KOPT-K1 (cell line): ENCODE results near the gene CDK15.

Experiments used
- H3K27ac ChIP-seq: fragments of 200-600 bp; sonication (generic); 2 replicates; pipeline ENCODE4 v1.5.1; 2016; ENCODE audit warnings: antibody characterized with exemption, mild to moderate bottlenecking, low read depth, low read length; ENCODE audit not compliant: poor library complexity, severe bottlenecking
- H3K36me3 ChIP-seq: fragments of 200-600 bp; sonication (generic); 2 replicates; pipeline ENCODE4 v1.5.1; 2017; ENCODE audit warnings: antibody characterized with exemption, mild to moderate bottlenecking, low read length, moderate library complexity; ENCODE audit not compliant: insufficient read depth
- H3K9me3 ChIP-seq: fragments of 200-600 bp; sonication (generic); 2 replicates; pipeline ENCODE4 v1.5.1; 2017; ENCODE audit warnings: antibody characterized with exemption, low read length, mild to moderate bottlenecking; ENCODE audit not compliant: insufficient read depth, poor library complexity, severe bottlenecking

The CDK15 gene

DNA sequence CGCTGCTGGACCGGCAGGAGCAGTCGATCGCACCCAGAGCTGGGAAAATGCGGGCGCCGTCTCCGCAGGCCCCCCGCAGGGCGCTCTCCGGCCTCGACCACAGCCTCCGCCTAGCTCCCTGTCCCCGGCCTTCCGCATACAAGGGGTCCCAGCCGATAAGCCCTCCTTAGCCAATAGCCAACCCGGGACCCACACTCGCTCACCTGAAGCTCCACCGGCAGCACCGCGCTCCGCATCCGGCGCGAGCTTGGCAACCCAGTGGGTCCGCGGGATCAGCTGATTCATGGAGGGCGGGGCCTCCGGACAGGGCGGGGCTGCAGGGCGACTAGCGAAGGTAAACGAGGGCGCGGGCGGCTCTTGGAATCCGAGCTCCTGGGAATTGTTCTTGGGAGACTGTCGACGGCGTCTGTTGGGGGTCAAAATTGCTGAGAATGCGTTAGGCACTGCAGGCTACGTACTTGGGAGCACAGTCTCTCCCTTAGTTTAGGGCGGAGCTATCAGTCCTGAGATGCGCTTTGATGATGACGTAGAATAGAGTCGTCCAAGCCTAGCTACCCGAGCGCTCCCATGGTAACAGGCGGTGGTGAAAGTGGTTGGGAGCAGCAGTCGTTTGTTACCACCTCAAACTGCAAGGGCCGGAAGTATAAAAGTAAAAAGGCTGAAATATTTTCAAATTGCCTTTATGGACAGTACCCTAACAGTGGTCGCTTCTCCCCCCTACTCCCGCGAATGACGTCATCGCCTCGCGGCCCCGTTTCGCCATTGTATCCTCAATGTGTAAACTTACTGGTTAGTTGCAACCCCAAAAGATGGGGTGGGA, 25.5 kb upstream of the CDK15 start, which contains the start of gene ALS2:
TSS of gene ALS2 (minus strand) at position 260 of the 820 bp plus-strand sequence. CDS start 12,048 bp downstream, outside the sequence.
- H3K9me3 ChIP-seq: no peaks in the 10 kb centered on the region
- peak within 1 kb of the TSS; percentile 77 for H3K27ac ChIP-seq
- no peaks in the 10 kb centered on the region for H3K36me3 ChIP-seq

DNA sequence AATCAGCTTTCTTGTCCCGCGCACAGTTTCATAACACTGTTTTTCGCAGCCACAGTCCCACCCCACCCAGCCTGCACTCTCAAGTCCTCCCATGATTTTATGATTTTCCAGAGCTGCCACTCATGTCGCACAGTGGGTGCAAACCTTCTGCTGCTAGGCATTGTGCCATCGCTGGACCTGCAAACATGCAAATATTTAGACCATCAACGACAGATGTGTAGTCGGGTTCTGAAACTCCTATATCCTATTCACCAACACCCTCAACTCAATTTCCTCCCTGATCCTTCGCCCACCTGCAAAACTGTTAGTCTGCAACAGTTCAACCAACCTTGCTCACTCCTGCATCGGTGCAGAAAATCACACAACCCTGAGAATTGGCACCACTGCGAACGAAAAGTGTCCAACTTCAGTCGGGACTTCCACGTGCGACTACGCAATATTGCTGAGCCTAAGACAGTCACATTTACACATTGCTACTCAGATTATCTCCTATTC, 24.7 kb upstream of the CDK15 start:
- H3K27ac ChIP-seq: peak overlapping the region; percentile 77
- no peaks in the 10 kb centered on the region for H3K9me3 ChIP-seq

DNA sequence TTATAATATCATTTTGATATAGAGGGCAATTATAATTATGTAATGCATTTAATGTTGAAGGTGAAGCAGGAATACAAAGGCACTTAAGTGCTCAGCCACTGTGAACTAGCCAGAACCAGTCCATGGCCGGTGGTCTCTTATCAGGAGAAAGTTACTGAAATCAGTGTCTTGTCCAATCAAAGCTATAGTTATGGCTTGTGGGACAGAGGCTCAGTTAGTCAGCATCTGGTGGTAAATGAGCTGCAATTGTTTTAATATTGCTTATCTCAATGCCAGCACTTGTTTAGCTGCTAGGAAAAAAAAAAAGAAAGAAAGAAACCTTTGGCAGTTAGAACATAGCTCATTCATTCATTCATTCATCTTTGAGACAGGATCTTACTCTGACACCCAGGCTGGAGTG, 21.8 kb upstream of the CDK15 start:
- H3K36me3 ChIP-seq: no peaks in the 10 kb centered on the region
- no peak overlapping the region for H3K27ac ChIP-seq
- H3K9me3 ChIP-seq: no peaks in the 10 kb centered on the region

More for the DNA sequence above, 24.7 kb upstream of the CDK15 start:
- H3K36me3 ChIP-seq: no peaks in the 10 kb centered on the region

DNA sequence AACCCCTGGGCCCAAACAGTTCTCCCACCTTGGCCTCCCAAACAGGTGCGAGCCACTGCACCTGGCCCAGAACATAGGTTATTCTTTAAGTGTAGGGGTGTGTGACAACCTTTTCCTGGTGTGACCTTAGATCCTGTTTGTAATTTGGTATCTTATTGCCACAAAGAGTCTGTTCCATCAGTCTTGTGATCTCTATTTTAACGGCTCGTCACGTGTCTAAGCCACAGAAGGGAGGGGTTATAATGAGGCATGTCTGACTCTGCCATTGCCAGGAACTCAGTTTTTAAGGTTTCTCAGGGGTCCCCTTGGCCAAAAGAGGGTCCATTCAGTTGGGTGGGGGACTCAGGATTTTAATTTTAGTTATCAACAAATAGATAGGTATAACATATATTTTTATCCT, 21.2 kb upstream of the CDK15 start:
- Histone ChIP-seq H3K27ac (no peak overlapping the region), H3K9me3 (no peaks in the 10 kb centered on the region), H3K36me3 (no peaks in the 10 kb centered on the region)

DNA sequence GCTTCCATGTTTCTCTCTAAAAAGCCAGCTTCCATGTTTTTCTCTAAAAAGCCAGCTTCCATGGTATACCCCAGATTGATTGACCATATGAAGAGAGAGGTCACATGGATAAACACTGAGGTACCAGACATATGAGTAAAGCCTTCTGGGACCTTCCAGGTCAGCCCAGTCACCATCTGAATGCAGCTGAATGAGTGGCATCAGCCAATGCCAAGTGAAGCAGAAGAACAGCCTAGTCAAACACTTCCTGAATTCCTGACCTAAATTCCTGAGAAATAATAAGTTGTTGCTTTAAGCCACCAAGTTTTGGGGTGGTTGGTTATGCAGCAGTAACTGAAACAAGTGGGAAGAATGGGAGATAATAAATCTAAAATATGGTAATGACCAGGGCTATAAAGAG, 19.9 kb upstream of the CDK15 start:
- no peaks in the 10 kb centered on the region for H3K9me3 ChIP-seq
- H3K27ac ChIP-seq: no peak overlapping the region
- H3K36me3 ChIP-seq: no peaks in the 10 kb centered on the region

DNA sequence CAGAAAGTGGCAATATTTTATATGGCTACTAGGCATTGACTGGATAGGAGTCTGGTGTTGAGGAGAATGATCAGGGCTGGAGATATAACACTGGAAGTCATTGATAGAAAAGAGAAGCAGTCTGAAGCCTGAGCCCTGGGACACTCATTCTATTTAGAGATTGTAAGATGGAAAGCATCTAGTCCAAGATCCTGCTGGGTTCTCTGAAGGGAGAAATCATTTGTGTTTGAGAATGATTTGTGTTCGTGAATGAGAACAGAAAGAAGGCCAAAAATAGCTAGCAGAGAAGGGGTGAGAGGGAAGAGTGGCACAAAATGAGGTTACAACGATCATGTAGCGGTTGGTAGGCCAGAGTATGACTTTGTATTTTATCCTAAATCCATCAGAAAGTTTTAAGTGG, 18.0 kb upstream of the CDK15 start:
- Histone ChIP-seq H3K9me3 (no peaks in the 10 kb centered on the region), H3K36me3 (no peaks in the 10 kb centered on the region), H3K27ac (no peak overlapping the region)

DNA sequence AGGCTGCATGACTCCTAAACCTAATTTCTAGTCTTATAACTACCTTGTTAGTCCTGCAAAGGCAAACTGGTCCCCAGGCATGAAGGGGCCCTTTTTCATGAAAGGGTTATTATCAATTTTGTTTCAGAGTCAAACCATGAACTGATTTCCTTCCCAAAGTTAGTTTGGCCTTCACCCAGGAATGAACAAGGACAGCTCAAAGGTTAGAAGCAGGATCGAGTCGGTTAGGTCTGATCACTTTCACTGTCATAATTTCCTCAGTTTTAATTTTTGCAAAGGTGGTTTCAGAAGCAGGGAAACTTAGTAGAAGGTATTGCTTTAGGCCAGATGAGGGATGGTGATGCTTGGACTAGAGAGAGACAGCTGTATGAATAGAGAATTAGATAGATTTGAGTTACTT, 16.9 kb upstream of the CDK15 start:
- no peak overlapping the region for H3K27ac ChIP-seq
- H3K36me3 ChIP-seq: no peaks in the 10 kb centered on the region
- H3K9me3 ChIP-seq: no peaks in the 10 kb centered on the region

DNA sequence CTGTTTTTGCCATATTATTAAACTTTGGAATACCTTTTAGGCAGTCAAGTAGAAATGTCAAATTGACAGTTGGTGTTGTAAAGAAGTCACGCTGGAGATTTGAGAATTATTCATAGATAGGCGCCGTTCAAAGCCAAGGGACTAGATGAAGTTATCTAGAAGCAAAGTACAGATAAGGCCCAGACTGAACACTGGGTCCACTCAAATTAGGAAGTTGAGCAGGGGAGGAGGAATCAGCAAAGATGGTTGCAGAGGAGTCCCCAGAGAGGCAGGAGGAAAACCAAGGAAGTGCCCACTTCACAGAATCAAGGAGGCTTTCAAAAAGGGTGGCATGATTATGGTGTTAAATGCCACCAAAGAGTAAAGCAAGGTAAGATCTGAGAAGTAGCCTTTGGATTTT, 16.0 kb upstream of the CDK15 start:
- Histone ChIP-seq H3K27ac (no peak overlapping the region), H3K9me3 (no peaks in the 10 kb centered on the region), H3K36me3 (no peaks in the 10 kb centered on the region)

DNA sequence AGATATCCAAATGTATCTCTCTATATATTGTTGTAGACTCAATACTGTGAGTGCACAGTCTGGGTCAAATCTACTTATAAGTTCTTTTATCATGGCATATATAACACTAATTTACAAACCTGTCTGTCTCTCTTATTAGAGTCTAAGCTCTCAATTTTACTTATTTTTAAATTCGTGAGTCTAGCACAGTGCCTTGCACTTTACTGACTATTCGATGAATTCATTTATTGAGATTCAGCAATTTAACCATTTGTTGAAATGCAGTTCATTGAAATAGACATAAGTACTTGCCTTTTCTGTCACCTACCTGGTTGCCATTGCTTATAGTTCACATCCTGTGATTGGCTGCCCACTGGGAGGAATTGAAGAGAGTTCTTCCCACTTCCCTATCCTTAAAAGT, 15.3 kb upstream of the CDK15 start:
- no peaks in the 10 kb centered on the region for H3K9me3 ChIP-seq
- no peak overlapping the region for H3K27ac ChIP-seq
- H3K36me3 ChIP-seq: no peaks in the 10 kb centered on the region

DNA sequence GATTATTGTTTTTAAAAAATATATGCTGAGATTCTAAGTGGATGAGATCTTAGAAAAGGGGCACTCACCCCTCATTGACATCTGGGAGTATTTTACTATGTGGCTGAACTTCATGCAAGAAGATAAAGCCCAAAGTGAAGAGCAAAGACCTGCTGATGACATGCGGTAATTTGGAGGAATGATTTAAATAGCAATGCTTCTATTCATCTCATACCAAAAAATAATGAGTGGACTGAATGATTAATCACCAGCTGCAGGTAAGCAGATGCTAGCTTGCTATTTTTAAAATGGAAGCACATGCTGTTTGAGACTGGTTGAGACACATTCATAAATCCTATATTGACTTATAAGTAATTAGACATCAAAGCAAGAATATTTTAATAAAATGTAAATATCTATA, 12.7 kb upstream of the CDK15 start:
- no peaks in the 10 kb centered on the region for H3K36me3 ChIP-seq
- H3K9me3 ChIP-seq: no peaks in the 10 kb centered on the region
- no peak overlapping the region for H3K27ac ChIP-seq

DNA sequence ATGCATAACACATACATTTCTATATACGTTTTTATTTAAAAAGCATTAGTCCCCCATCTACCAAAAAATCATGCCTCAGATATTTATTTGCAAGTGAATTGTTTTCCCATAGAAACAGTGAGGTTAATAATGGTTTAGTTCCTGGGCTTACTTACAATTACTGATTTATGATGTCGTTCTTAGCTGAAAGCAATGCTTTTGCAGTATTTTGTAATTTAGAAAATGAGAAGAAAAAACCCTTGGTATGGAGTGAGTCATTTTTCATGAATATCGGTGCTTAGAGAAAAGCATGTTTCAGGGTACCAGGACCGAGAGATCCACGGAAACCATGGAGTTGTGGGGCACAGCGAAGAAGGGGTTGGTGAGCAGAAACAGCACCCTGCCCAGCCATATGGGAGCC, 12.0 kb upstream of the CDK15 start:
- no peaks in the 10 kb centered on the region for H3K36me3 ChIP-seq
- no peaks in the 10 kb centered on the region for H3K9me3 ChIP-seq
- no peak overlapping the region for H3K27ac ChIP-seq

DNA sequence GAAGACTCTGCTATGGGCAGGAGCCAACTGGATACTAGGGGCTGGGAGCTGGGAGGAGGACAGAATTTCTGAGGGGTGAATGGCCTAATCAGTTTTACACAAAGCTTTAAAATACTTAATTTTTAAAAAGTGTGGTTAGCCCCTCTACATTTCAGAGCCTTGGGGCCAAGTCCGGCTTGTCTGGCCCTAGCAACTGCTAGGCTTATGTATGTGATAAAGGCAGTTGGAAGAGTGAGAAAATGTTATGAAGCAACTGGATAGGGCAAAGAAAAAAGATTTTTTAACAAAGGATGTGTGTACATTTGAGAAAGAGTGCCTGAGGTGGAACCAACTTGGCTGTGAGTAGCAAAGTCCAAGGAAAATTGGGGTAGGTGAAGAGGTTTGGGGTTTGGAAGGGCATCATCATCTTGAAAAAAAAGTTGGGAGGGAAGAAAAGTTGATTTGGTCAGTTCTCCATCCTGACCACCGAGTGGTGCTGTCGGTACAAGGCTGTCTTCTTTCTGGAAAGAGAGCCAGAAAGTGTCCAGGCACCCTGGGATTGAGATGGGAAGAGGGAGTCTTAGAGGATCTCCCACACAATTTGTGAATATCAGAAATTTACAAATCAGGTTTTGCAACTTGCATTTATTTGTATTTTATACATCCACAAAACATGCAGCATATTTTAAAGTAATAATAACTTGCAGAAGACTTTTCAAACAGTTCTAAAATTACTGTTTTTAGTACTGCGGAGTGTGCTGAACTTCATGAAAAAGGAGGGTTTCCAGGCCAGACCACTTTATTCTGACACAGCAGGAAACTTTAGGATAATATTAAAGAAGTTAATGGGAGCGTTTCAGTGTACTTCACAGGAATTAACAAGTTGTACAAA, 10.5 kb upstream of the CDK15 start:
- Histone ChIP-seq H3K27ac (no peak overlapping the region), H3K36me3 (no peaks in the 10 kb centered on the region), H3K9me3 (no peaks in the 10 kb centered on the region)

DNA sequence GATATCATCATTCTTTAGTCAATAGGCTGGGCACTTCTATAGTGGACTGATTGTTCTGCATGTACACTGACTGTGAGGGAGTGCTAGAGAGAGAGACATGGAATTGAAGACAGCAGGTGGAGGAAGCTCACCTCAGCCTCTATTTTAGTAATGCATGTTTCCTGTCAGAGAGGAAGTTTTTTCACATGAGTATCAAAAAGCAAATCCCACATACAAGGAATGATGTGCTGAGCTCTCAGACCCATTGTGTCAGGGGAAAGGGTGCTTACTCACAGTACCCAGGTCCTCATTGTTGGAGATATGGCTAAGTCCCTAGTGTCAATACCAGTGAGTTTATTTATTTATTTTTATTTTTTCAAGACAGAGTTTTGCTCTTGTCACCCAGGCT, 9.9 kb upstream of the CDK15 start:
- no peaks in the 10 kb centered on the region for H3K9me3 ChIP-seq

DNA sequence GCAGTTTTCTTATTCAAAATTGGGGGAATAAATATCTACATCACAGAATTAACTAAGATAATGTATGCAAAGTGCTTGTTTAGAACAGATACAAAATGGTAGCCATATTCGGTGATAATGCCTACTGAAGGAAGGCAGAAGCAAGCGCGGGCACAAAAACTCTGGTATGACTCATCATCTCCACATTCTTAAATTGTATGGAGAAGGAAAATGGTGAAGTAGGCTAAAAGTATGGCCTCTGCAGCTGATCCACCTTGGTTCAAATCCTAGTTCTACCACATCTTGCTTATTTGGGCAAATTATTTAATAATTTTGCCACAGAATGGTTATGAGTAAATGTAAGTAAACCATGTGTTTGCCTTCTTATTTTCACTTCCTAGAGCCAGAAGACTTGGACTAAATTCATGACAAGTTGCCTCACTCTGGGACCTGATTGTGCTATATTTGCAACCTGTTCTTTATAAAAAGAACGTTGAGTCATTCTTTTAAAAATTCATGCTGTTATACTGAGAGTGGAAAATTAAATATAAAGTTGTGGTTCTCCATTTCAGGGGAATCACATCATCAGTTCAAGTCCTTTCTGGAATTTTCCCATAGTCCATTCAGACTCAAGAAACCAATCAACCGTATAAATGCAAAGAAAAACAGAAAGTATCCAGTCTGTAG, 9.0 kb upstream of the CDK15 start:
- Histone ChIP-seq H3K36me3 (no peaks in the 10 kb centered on the region), H3K9me3 (no peaks in the 10 kb centered on the region), H3K27ac (no peak overlapping the region)

More for the DNA sequence above, 9.9 kb upstream of the CDK15 start:
- Histone ChIP-seq H3K27ac (no peak overlapping the region), H3K36me3 (no peaks in the 10 kb centered on the region)
